Measurements from ENCODE around the gene NOC4L. TPM values are rescaled to one million over a fixed set of nuclear protein-coding genes. Genes with fewer than 3 reads are reported as not detected.

The NOC4L gene
- polyA plus RNA-seq, 1 of the 3 experiments (the other 2 are of a cell fraction) = 12.9 TPM

GRCh38 chr12:132175496-132176384, 31.5 kb downstream of the NOC4L start:
- ChIA-PET POLR2A (no interaction called here), CTCF (interaction anchor here (0.7 to 3.3 kb wide), 5 partner anchors 10 to 239 kb away, joined by 3 to 15 read pairs (median 3); no protein-coding TSS in a partner anchor)
- peaks cover 96% of the 10 kb centered on the region for H3K27me3 ChIP-seq (ENCODE audit: insufficient read depth)
- no peaks in the 10 kb centered on the region for H3K9me3 ChIP-seq
- no peaks in the 10 kb centered on the region for H3F3A ChIP-seq (replicated peaks; ENCODE audit: insufficient read depth)
- H3K4me2 ChIP-seq = no peak overlapping the region
- no peaks in the 10 kb centered on the region for H3K9me2 ChIP-seq
- peaks cover 0 to 2% of the 10 kb centered on the region in 2 experiments; a peak in 1 of 4 replicates for H3K4me1 ChIP-seq (ENCODE audit: control insufficient read depth in 1 of 2, insufficient read depth in 2 of 2, low read depth in 1 of 2, low read length in 1 of 2)
- no peak overlapping the region for H3K9ac ChIP-seq
- DNase-seq = no peak
- H3K36me3 ChIP-seq (replicated peaks in 1 of 2; ENCODE audit: control insufficient read depth in 1 of 2, insufficient read depth in 2 of 2, low read length in 1 of 2) = no peaks in the 10 kb centered on the region
- no peak for TF ChIP-seq GATA2 (CRISPR knock-in tag; IDR thresholded peaks at IDR 0.05)
- no peak for TF ChIP-seq ELF1 (IDR thresholded peaks at IDR 0.05)
- TF ChIP-seq, protein P1, sequence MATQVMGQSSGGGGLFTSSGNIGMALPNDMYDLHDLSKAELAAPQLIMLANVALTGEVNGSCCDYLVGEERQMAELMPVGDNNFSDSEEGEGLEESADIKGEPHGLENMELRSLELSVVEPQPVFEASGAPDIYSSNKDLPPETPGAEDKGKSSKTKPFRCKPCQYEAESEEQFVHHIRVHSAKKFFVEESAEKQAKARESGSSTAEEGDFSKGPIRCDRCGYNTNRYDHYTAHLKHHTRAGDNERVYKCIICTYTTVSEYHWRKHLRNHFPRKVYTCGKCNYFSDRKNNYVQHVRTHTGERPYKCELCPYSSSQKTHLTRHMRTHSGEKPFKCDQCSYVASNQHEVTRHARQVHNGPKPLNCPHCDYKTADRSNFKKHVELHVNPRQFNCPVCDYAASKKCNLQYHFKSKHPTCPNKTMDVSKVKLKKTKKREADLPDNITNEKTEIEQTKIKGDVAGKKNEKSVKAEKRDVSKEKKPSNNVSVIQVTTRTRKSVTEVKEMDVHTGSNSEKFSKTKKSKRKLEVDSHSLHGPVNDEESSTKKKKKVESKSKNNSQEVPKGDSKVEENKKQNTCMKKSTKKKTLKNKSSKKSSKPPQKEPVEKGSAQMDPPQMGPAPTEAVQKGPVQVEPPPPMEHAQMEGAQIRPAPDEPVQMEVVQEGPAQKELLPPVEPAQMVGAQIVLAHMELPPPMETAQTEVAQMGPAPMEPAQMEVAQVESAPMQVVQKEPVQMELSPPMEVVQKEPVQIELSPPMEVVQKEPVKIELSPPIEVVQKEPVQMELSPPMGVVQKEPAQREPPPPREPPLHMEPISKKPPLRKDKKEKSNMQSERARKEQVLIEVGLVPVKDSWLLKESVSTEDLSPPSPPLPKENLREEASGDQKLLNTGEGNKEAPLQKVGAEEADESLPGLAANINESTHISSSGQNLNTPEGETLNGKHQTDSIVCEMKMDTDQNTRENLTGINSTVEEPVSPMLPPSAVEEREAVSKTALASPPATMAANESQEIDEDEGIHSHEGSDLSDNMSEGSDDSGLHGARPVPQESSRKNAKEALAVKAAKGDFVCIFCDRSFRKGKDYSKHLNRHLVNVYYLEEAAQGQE (IDR thresholded peaks at IDR 0.05; ENCODE audit: low read depth, low read length) = no peak
- TF ChIP-seq MXI1 (IDR thresholded peaks at IDR 0.05; ENCODE audit: low read depth, low read length) = no peak
- TF ChIP-seq MEF2A (IDR thresholded peaks at IDR 0.05; ENCODE audit: borderline replicate concordance, low read depth) = no peak
- no peak for TF ChIP-seq RAD21 (IDR thresholded peaks at IDR 0.05; ENCODE audit: low read length)
- TF ChIP-seq, protein P2, sequence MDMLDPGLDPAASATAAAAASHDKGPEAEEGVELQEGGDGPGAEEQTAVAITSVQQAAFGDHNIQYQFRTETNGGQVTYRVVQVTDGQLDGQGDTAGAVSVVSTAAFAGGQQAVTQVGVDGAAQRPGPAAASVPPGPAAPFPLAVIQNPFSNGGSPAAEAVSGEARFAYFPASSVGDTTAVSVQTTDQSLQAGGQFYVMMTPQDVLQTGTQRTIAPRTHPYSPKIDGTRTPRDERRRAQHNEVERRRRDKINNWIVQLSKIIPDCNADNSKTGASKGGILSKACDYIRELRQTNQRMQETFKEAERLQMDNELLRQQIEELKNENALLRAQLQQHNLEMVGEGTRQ (IDR thresholded peaks at IDR 0.05; ENCODE audit: borderline replicate concordance, low read depth, low read length) = no peak
- TF ChIP-seq, protein P3, sequence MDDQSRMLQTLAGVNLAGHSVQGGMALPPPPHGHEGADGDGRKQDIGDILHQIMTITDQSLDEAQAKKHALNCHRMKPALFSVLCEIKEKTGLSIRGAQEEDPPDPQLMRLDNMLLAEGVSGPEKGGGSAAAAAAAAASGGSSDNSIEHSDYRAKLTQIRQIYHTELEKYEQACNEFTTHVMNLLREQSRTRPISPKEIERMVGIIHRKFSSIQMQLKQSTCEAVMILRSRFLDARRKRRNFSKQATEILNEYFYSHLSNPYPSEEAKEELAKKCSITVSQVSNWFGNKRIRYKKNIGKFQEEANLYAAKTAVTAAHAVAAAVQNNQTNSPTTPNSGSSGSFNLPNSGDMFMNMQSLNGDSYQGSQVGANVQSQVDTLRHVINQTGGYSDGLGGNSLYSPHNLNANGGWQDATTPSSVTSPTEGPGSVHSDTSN (IDR thresholded peaks at IDR 0.05) = no peak
- TF ChIP-seq MAX (IDR thresholded peaks at IDR 0.05; ENCODE audit: low read depth) = no peak
- H3K27ac ChIP-seq (ENCODE audit: low read depth in 2 of 2, low read length in 1 of 2) = no peak overlapping the region
- 0 out of 2 replicates have a peak, but pooled peaks cover 3% of the 10 kb centered on the region for H4K20me1 ChIP-seq (ENCODE audit: insufficient read depth)
- H3K79me2 ChIP-seq (ENCODE audit: insufficient read depth) = no peaks in the 10 kb centered on the region
- WGBS (ENCODE audit: low lambda C conversion rate) = 22% methylated on average over 9 of the region's 35 CpGs
- H2AFZ ChIP-seq (ENCODE audit: low read depth) = no peak overlapping the region
- no peak overlapping the region for H3K4me3 ChIP-seq (ENCODE audit: low read depth in 2 of 2, low read length in 1 of 2)

Measured in SK-N-SH (cell line).